Activated naive CD4-positive, alpha-beta T cell treated with anti-CD3 and anti-CD28 coated beads for 36 hours (primary cell): ENCODE measurements around the gene METTL17. TPM values are rescaled to one million over a fixed set of nuclear protein-coding genes. Genes with fewer than 3 reads are reported as not detected.

Source experiments
- CTCF ChIA-PET: fragments of 350-600 bp; sonication (Branson Sonifier 250); formaldehyde crosslinking; loops from one replicate; lab custom pipeline; 2021; ENCODE audit warnings: antibody characterized with exemption; lab: Charles Lee
- DNase-seq: peaks from one replicate; pipeline ENCODE4 v3.0.0-alpha.2; 2020
- H3K27ac Mint-ChIP-seq: one replicate; pipeline ENCODE4 v1.8.0; 2021; ENCODE audit warnings: mild to moderate bottlenecking, mixed read lengths
- H3K27me3 Mint-ChIP-seq: one replicate; pipeline ENCODE4 v1.8.0; 2021; ENCODE audit warnings: low read depth, mixed read lengths
- H3K36me3 Mint-ChIP-seq: one replicate; pipeline ENCODE4 v1.8.0; 2021; ENCODE audit warnings: low read depth, mixed read lengths
- H3K4me1 Mint-ChIP-seq: one replicate; pipeline ENCODE4 v1.8.0; 2021; ENCODE audit warnings: low read depth, mixed read lengths
- H3K4me3 Mint-ChIP-seq: one replicate; pipeline ENCODE4 v1.8.0; 2021; ENCODE audit warnings: mild to moderate bottlenecking, moderate library complexity, mixed read lengths
- H3K9me3 Mint-ChIP-seq: one replicate; pipeline ENCODE4 v1.8.0; 2021; ENCODE audit warnings: mixed read lengths
- intact Hi-C: fragments of 100-400 bp; cut with micrococcal nuclease; formaldehyde crosslinking; loops from one replicate; pipeline ENCODE4 v1.15.1; 2023
- total RNA-seq, 2 experiments: library from RNA; stranded (reverse); gene quantifications; one replicate each; pipeline ENCODE4 v1.2.3, GENCODE V29; 2021

The METTL17 gene
- total RNA-seq, 2 experiments from 2014 or later, result 90.9 to 97.5 TPM

GRCh38 chr14:21026988-21027315 is 37.2 kb downstream of the METTL17 start:
- no peaks in the 10 kb centered on the region for H3K9me3 Mint-ChIP-seq
- no peak for DNase-seq
- peaks cover 10% of the 10 kb centered on the region for H3K4me1 Mint-ChIP-seq
- H3K27ac Mint-ChIP-seq, result no peak overlapping the region
- H3K27me3 Mint-ChIP-seq, result no peaks in the 10 kb centered on the region
- intact Hi-C loops, result no loop called here
- CTCF ChIA-PET, result interaction anchor here (1.0 to 2.3 kb wide), 5 partner anchors 12 to 78 kb away, joined by 3 to 7 read pairs (median 4); no protein-coding TSS in a partner anchor
- no peak overlapping the region for H3K4me3 Mint-ChIP-seq
- H3K36me3 Mint-ChIP-seq, result no peaks in the 10 kb centered on the region

GRCh38 chr14:21029917-21030316 is 40.1 kb downstream of the METTL17 start, which contains the start of gene TPPP2:
TPPP2 (plus strand) TSS chr14:21030217; CDS start chr14:21030582, 365 bp downstream.
- Mint-ChIP-seq H3K27me3 (no peaks in the 10 kb centered on the region), H3K36me3 (no peaks in the 10 kb centered on the region), H3K4me1 (no peaks in the 10 kb centered on the region), H3K27ac (no peak within 1 kb of the TSS), H3K9me3 (no peaks in the 10 kb centered on the region), H3K4me3 (no peak within 1 kb of the TSS)
- intact Hi-C loops, result no loop called here
- DNase-seq, result no peak
- CTCF ChIA-PET, result interaction anchor here (0.8 to 7.4 kb wide), 2 partner anchors 16 to 63 kb away, joined by 3 to 68 read pairs; no protein-coding TSS in a partner anchor

GRCh38 chr14:21030531-21030930 is 40.8 kb downstream of the METTL17 start:
- DNase-seq, result no peak
- Mint-ChIP-seq H3K9me3 (no peaks in the 10 kb centered on the region), H3K27me3 (no peaks in the 10 kb centered on the region), H3K4me3 (no peak overlapping the region), H3K27ac (no peak overlapping the region), H3K36me3 (no peaks in the 10 kb centered on the region), H3K4me1 (no peaks in the 10 kb centered on the region)
- CTCF ChIA-PET, result interaction anchor here (0.8 to 7.4 kb wide), 2 partner anchors 17 to 62 kb away, joined by 3 to 68 read pairs; no protein-coding TSS in a partner anchor
- intact Hi-C loops, result no loop called here

- H3K27me3 Mint-ChIP-seq, result no peaks in the 10 kb centered on the region
- H3K27ac Mint-ChIP-seq, result no peak overlapping the region
- DNase-seq, result no peak
- intact Hi-C loops, result no loop called here
- no peaks in the 10 kb centered on the region for H3K4me1 Mint-ChIP-seq
- no peaks in the 10 kb centered on the region for H3K9me3 Mint-ChIP-seq
- CTCF ChIA-PET, result interaction anchor here (1.3 to 7.4 kb wide), 4 partner anchors 12 to 72 kb away, joined by 3 to 68 read pairs (median 6); no protein-coding TSS in a partner anchor
- no peak overlapping the region for H3K4me3 Mint-ChIP-seq
- no peaks in the 10 kb centered on the region for H3K36me3 Mint-ChIP-seq
These were observed 42.7 kb downstream of the METTL17 start for GRCh38 chr14:21032326-21033132.

- H3K4me1 Mint-ChIP-seq, result no peaks in the 10 kb centered on the region
- H3K36me3 Mint-ChIP-seq, result no peaks in the 10 kb centered on the region
- H3K9me3 Mint-ChIP-seq, result no peaks in the 10 kb centered on the region
- CTCF ChIA-PET, result interaction anchor here (1.6 to 7.4 kb wide), 2 partner anchors 19 to 72 kb away, joined by 5 to 68 read pairs; no protein-coding TSS in a partner anchor
- no peak for DNase-seq
- no peak overlapping the region for H3K27ac Mint-ChIP-seq
- H3K4me3 Mint-ChIP-seq, result no peak overlapping the region
- intact Hi-C loops, result no loop called here
- no peaks in the 10 kb centered on the region for H3K27me3 Mint-ChIP-seq
These were observed 43.4 kb downstream of the METTL17 start for GRCh38 chr14:21033133-21033698.

- H3K9me3 Mint-ChIP-seq, result no peaks in the 10 kb centered on the region
- H3K27me3 Mint-ChIP-seq, result no peaks in the 10 kb centered on the region
- H3K4me1 Mint-ChIP-seq, result no peaks in the 10 kb centered on the region
- CTCF ChIA-PET, result interaction anchor here (0.6 to 7.4 kb wide), 4 partner anchors 21 to 70 kb away, joined by 4 to 68 read pairs (median 4); no protein-coding TSS in a partner anchor
- intact Hi-C loops, result no loop called here
- no peak for DNase-seq
- no peak within 1 kb of the TSS for H3K4me3 Mint-ChIP-seq
- no peak within 1 kb of the TSS for H3K27ac Mint-ChIP-seq
- no peaks in the 10 kb centered on the region for H3K36me3 Mint-ChIP-seq
These were observed 44.9 kb downstream of the METTL17 start, which contains the start of gene RNASE13 for GRCh38 chr14:21034707-21035106. RNASE13 (minus strand) TSS chr14:21034807; CDS start chr14:21034288, 519 bp downstream.

- no peaks in the 10 kb centered on the region for H3K36me3 Mint-ChIP-seq
- H3K4me3 Mint-ChIP-seq, result no peak overlapping the region
- H3K27me3 Mint-ChIP-seq, result no peaks in the 10 kb centered on the region
- no peaks in the 10 kb centered on the region for H3K4me1 Mint-ChIP-seq
- no peaks in the 10 kb centered on the region for H3K9me3 Mint-ChIP-seq
- CTCF ChIA-PET, result interaction anchor here (1.2 to 7.4 kb wide), 4 partner anchors 11 to 68 kb away, joined by 3 to 68 read pairs (median 4); no protein-coding TSS in a partner anchor
- DNase-seq, result no peak
- no peak overlapping the region for H3K27ac Mint-ChIP-seq
- intact Hi-C loops, result no loop called here
These were observed 47.0 kb downstream of the METTL17 start for GRCh38 chr14:21036751-21037150.

GRCh38 chr14:21037156-21037555 is 47.4 kb downstream of the METTL17 start:
- CTCF ChIA-PET, result interaction anchor here (1.4 kb wide), 1 partner anchor 67 kb away, joined by 3 read pairs; no protein-coding TSS in a partner anchor
- Mint-ChIP-seq H3K36me3 (no peaks in the 10 kb centered on the region), H3K4me3 (no peak overlapping the region), H3K27ac (no peak overlapping the region), H3K27me3 (peaks cover 2% of the 10 kb centered on the region), H3K9me3 (no peaks in the 10 kb centered on the region), H3K4me1 (no peaks in the 10 kb centered on the region)
- intact Hi-C loops, result no loop called here
- DNase-seq, result no peak

- H3K9me3 Mint-ChIP-seq, result no peaks in the 10 kb centered on the region
- intact Hi-C loops, result no loop called here
- no peaks in the 10 kb centered on the region for H3K4me1 Mint-ChIP-seq
- no peak overlapping the region for H3K27ac Mint-ChIP-seq
- H3K4me3 Mint-ChIP-seq, result no peak overlapping the region
- H3K36me3 Mint-ChIP-seq, result no peaks in the 10 kb centered on the region
- DNase-seq, result no peak
- H3K27me3 Mint-ChIP-seq, result peaks cover 7% of the 10 kb centered on the region
- CTCF ChIA-PET, result interaction anchor here (0.8 to 7.2 kb wide), 4 partner anchors 25 to 67 kb away, joined by 3 to 147 read pairs (median 11); partner anchors contain the start of gene SLC39A2
These were observed 49.0 kb downstream of the METTL17 start for GRCh38 chr14:21038441-21039422.

- Mint-ChIP-seq H3K36me3 (no peaks in the 10 kb centered on the region), H3K4me3 (no peak overlapping the region), H3K27me3 (peaks cover 9% of the 10 kb centered on the region), H3K4me1 (peaks cover 7% of the 10 kb centered on the region), H3K27ac (no peak overlapping the region), H3K9me3 (no peaks in the 10 kb centered on the region)
- CTCF ChIA-PET, result interaction anchor here (0.6 to 7.2 kb wide), 15 partner anchors 17 to 69 kb away, joined by 3 to 147 read pairs (median 4); partner anchors contain the start of gene SLC39A2
- DNase-seq, result peak; percentile 27
- intact Hi-C loops, result loop anchor here (1.0 kb wide), 3 partner anchors 25 to 182 kb away; no protein-coding TSS in a partner anchor
These were observed 50.0 kb downstream of the METTL17 start for GRCh38 chr14:21039585-21040369.
